ENCODE measurements around the gene DAB1.

The DAB1 gene

GRCh38 chr1:57423656-57424211, at the start of gene DAB1:
TSS of gene DAB1 (minus strand) at chr1:57424060. CDS start at chr1:57291030, 133,030 bp downstream.
- peak within 1 kb of the TSS; percentile 70 for H3K4me3 ChIP-seq (ENCODE audit: low read length)
- TF ChIP-seq CTCF (conservative IDR thresholded peaks at IDR 0.05; ENCODE audit: low read depth, low read length) = no peak

GRCh38 chr1:57473448-57473847, 49.6 kb upstream of the DAB1 start:
- no peak for DNase-seq (ENCODE audit: low read depth)
- no peak for TF ChIP-seq CTCF (conservative IDR thresholded peaks at IDR 0.05; ENCODE audit: low read depth, low read length)

More at GRCh38 chr1:57423656-57424211, at the start of gene DAB1:
- DNase-seq (ENCODE audit: low read depth) = no peak

GRCh38 chr1:57471995-57472394, 48.1 kb upstream of the DAB1 start:
- no peak for TF ChIP-seq CTCF (conservative IDR thresholded peaks at IDR 0.05; ENCODE audit: low read depth, low read length)
- no peak overlapping the region for H3K4me3 ChIP-seq (ENCODE audit: low read length)
- no peak for DNase-seq (ENCODE audit: low read depth)

More at GRCh38 chr1:57473448-57473847, 49.6 kb upstream of the DAB1 start:
- H3K4me3 ChIP-seq (ENCODE audit: low read length) = no peak overlapping the region

GRCh38 chr1:57470036-57470435, 46.2 kb upstream of the DAB1 start:
- no peak for TF ChIP-seq CTCF (conservative IDR thresholded peaks at IDR 0.05; ENCODE audit: low read depth, low read length)
- DNase-seq (ENCODE audit: low read depth) = peak; percentile 75
- no peak overlapping the region for H3K4me3 ChIP-seq (ENCODE audit: low read length)

GRCh38 chr1:57468641-57469523, 45.0 kb upstream of the DAB1 start:
- no peak for DNase-seq (ENCODE audit: low read depth)
- TF ChIP-seq CTCF (conservative IDR thresholded peaks at IDR 0.05; ENCODE audit: low read depth, low read length) = no peak
- no peak overlapping the region for H3K4me3 ChIP-seq (ENCODE audit: low read length)

GRCh38 chr1:57467830-57468229, 44.0 kb upstream of the DAB1 start:
- no peak for TF ChIP-seq CTCF (conservative IDR thresholded peaks at IDR 0.05; ENCODE audit: low read depth, low read length)
- H3K4me3 ChIP-seq (ENCODE audit: low read length) = no peak overlapping the region
- no peak for DNase-seq (ENCODE audit: low read depth)

- H3K4me3 ChIP-seq (ENCODE audit: low read length) = no peak overlapping the region
- DNase-seq (ENCODE audit: low read depth) = no peak
- no peak for TF ChIP-seq CTCF (conservative IDR thresholded peaks at IDR 0.05; ENCODE audit: low read depth, low read length)
These were observed 40.9 kb upstream of the DAB1 start for GRCh38 chr1:57464756-57465155.

Measured in retinal pigment epithelial cell (primary cell).